SH-SY5Y (cell line): ENCODE results near the gene PREX1.

Source experiments
- GATA2 ChIP-seq: IDR thresholded peaks from 2 replicates; pipeline ENCODE4 v1.6.1; 2011; ENCODE audit warnings: mild to moderate bottlenecking, low read depth, low read length
- GATA3 ChIP-seq: IDR thresholded peaks from 2 replicates; pipeline ENCODE4 v1.6.1; 2011; ENCODE audit warnings: low read depth, mild to moderate bottlenecking, low read length, moderate library complexity

PREX1 gene, protein sequence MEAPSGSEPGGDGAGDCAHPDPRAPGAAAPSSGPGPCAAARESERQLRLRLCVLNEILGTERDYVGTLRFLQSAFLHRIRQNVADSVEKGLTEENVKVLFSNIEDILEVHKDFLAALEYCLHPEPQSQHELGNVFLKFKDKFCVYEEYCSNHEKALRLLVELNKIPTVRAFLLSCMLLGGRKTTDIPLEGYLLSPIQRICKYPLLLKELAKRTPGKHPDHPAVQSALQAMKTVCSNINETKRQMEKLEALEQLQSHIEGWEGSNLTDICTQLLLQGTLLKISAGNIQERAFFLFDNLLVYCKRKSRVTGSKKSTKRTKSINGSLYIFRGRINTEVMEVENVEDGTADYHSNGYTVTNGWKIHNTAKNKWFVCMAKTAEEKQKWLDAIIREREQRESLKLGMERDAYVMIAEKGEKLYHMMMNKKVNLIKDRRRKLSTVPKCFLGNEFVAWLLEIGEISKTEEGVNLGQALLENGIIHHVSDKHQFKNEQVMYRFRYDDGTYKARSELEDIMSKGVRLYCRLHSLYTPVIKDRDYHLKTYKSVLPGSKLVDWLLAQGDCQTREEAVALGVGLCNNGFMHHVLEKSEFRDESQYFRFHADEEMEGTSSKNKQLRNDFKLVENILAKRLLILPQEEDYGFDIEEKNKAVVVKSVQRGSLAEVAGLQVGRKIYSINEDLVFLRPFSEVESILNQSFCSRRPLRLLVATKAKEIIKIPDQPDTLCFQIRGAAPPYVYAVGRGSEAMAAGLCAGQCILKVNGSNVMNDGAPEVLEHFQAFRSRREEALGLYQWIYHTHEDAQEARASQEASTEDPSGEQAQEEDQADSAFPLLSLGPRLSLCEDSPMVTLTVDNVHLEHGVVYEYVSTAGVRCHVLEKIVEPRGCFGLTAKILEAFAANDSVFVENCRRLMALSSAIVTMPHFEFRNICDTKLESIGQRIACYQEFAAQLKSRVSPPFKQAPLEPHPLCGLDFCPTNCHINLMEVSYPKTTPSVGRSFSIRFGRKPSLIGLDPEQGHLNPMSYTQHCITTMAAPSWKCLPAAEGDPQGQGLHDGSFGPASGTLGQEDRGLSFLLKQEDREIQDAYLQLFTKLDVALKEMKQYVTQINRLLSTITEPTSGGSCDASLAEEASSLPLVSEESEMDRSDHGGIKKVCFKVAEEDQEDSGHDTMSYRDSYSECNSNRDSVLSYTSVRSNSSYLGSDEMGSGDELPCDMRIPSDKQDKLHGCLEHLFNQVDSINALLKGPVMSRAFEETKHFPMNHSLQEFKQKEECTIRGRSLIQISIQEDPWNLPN (N-terminal part only)

GRCh38 chr20:48827855-48828733 is at the start of gene PREX1:
Gene PREX1, minus strand, starts transcription at chr20:48827999. Its CDS starts 139 bp downstream, at chr20:48827860.
- no peak for TF ChIP-seq GATA3
- no peak for TF ChIP-seq GATA2

DNA sequence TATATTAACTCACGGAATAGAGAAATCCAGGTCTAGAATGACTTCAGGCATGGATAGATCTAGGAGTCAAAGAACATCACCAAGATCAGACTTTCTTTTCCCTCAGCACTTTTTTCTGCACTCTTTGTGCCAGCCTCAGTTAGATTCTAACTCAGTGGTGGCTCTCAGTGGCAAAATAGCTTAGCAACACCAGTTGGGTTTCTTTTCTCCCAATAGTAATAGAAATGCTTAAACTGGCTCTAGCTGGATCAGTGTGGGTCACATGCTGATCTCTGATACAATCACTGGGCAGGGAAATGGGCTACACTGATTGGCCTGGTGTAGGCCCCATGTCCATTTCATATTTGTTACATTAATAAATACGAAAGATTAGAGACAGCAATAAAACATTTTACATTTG is 49.5 kb upstream of the PREX1 start:
- TF ChIP-seq GATA2 (no peak), GATA3 (no peak)

GRCh38 chr20:48875914-48876240 is 48.1 kb upstream of the PREX1 start:
- TF ChIP-seq GATA3 (no peak), GATA2 (no peak)

- TF ChIP-seq GATA2 (no peak), GATA3 (no peak)
Measured at GRCh38 chr20:48875233-48875913, 47.6 kb upstream of the PREX1 start.

DNA sequence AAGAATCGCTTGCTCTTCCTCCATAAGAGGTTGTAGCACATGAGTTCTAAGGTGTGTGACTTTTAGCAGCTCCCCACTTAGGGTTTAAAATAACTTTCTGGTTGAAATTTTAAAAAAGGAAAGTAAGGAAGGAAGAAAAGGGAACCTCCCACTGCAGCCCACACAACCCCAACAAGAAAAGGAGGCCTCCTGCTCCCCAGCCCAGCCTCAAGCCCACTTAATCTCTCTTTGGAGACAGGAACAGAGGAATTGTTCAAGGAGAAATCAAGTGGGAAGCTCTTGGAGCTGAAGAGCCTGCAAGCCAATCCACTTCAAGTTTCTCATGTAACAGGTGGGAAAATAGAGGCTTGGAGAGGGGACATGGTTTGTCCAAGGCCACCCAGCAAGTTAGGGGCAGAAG is 39.1 kb upstream of the PREX1 start:
- TF ChIP-seq GATA2 (no peak), GATA3 (no peak)

- TF ChIP-seq GATA2: no peak
- no peak for TF ChIP-seq GATA3
Measured at GRCh38 chr20:48864738-48865318, 37.0 kb upstream of the PREX1 start.

DNA sequence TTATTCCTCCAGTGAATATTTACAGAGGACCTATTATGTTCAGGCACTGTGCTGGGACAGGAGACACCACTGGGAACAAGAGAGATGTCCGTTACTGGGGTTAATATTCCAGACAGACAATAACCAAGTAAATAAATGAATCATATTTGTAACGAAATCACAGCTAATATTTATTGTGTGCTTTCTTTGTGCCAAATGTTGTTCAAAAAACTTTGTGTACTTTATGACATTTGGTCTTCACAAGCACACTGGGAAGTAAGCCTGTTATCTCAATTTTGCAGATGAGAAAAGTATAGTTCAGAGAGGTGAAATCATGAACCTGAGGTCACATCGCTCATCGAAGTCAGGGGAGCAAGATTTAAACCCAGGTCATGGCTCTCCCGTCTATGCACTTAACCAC is 36.5 kb upstream of the PREX1 start:
- no peak for TF ChIP-seq GATA2
- TF ChIP-seq GATA3: no peak

DNA sequence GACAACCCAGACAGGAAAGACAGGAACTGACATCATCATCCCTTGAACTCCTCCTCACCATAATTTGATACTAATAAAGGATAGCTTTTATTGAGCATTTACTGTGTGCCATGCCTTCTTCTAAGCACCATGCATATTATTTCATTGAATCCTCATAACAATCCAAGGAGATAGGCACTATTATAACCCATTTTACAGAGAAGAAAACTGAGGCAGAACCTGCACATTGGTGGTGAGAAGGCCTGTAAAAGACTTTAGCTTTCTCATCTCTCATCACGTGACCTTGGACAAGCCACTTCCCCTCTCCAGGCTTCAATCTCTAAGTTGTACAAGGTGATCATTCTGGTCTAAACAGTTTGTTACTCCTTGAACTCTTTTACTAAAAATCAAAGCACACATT is 34.5 kb upstream of the PREX1 start:
- TF ChIP-seq GATA2 (no peak), GATA3 (no peak)

DNA sequence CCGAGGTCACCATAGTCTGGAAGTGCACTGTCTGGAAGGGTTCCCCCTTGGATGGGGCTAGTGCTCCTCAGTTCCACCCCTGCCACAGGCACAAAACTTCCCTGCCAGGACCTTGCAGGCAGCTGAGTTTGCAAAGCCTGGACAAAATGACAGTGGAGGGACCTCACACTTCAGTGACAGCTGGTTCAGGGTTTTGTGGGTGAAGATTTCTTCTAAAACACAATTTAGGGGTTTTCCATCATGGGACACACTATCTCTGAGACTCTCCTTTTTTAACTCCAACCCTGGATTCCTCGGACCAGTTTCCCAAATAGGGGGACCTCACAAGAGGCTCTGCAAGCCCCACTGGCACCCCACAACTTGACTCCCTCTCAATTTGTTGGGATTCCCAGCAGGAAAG is 33.6 kb upstream of the PREX1 start:
- TF ChIP-seq GATA2 (no peak), GATA3 (no peak)

DNA sequence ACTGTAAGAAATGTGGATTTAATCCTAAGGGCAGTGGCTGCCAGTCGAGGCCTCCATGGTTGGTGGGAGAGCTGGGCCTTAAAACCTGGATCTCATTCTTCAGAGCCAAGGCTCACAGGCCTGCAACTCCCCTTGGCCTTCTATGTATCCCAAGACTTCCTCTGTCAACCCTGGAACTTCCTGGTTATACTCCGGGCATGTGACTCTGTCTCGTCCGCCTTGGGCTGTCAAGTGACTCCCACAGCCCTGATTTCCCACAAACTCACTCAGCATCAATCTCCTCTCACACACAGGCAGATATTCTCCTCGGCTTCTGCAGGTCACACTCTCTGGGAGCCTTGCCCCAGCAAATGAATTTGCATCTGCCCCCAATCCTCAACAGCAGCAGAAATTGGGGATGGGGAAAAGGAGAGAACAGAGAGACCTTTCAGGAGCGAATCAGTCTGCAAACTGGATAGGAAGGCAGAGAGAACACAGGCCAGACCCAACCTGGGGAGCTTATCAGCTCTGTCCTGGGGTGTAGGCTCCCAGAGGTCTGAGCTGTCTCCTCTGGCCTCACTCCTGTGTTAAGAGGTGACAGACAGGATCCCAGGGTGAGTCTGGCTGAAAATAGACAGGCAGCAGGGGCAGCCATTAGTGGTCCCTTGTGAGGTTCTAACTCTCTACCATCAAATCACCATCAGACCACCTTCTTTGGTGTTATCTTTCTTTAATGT is 30.4 kb upstream of the PREX1 start:
- TF ChIP-seq GATA3: no peak

DNA sequence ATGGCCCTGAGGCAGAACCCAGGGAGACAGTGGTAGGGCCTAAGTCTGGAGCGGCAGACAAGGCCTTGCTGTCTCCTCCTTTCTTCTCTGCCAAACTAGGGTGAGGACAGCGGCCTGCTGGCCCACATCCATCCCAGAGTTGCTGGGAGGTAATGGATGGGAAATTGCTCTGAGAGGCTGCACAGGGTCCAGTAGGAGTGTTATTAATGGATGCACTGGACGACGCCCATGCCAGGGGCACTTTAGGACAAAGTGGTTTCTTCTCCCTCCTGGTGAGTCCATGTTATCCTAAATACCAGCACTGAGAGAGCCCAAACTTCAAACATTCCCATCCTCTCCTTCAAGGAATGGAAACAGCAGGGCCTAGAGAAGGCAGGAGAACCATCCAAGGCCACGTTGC is 28.3 kb upstream of the PREX1 start:
- TF ChIP-seq GATA2: no peak
- TF ChIP-seq GATA3: no peak

GRCh38 chr20:48855046-48855445 is 27.2 kb upstream of the PREX1 start:
- TF ChIP-seq GATA3: no peak
- TF ChIP-seq GATA2: no peak

GRCh38 chr20:48852609-48853008 is 24.8 kb upstream of the PREX1 start:
- TF ChIP-seq GATA2: no peak
- TF ChIP-seq GATA3: no peak

DNA sequence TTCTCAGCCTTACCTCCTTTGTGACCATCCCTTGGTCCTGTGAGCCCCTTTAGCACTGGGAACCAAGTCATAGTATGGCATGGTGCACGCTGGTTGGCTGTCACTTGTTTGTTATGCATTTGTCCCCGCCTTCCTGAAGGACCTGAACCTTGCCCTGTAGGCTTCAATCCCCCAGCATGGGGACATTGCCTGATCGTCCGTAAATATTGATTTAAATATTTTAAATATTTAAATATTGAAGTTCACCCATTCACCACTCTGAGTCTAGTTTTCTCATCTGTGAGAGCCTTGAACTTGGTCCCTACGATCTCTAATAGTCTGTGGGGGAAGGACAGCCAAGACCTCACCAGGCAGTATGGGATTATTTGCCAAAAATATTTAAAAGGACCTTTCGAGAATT is 23.8 kb upstream of the PREX1 start:
- TF ChIP-seq GATA2 (no peak), GATA3 (no peak)
